HFF-Myc (cell line): Measurements from ENCODE around the gene EEFSEC.

Experiments
- DNase-seq: peaks from one replicate; pipeline ENCODE4 v3.0.0-alpha.2; 2011; ENCODE audit warnings: low read depth; ENCODE audit errors: extremely low read depth
- H3K4me3 ChIP-seq: replicated peaks from 2 replicates; pipeline ENCODE4 v1.5.1; 2011; ENCODE audit warnings: low read depth, mild to moderate bottlenecking, control low read depth, low read length
- TF ChIP-seq, protein P1 (sequence below): IDR thresholded peaks from 2 replicates; pipeline ENCODE4 v1.5.1; 2012; ENCODE audit warnings: mild to moderate bottlenecking, low read depth, low read length, control low read depth; ENCODE audit errors: missing control alignments

The EEFSEC gene

GRCh38 chr3:128143496-128143895 is 9.8 kb upstream of the EEFSEC start:
- TF ChIP-seq, protein P1, sequence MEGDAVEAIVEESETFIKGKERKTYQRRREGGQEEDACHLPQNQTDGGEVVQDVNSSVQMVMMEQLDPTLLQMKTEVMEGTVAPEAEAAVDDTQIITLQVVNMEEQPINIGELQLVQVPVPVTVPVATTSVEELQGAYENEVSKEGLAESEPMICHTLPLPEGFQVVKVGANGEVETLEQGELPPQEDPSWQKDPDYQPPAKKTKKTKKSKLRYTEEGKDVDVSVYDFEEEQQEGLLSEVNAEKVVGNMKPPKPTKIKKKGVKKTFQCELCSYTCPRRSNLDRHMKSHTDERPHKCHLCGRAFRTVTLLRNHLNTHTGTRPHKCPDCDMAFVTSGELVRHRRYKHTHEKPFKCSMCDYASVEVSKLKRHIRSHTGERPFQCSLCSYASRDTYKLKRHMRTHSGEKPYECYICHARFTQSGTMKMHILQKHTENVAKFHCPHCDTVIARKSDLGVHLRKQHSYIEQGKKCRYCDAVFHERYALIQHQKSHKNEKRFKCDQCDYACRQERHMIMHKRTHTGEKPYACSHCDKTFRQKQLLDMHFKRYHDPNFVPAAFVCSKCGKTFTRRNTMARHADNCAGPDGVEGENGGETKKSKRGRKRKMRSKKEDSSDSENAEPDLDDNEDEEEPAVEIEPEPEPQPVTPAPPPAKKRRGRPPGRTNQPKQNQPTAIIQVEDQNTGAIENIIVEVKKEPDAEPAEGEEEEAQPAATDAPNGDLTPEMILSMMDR: no peak
- no peak overlapping the region for H3K4me3 ChIP-seq
- DNase-seq: no peak

GRCh38 chr3:128144512-128145187 is 8.6 kb upstream of the EEFSEC start:
- DNase-seq: no peak
- no peak overlapping the region for H3K4me3 ChIP-seq
- TF ChIP-seq, protein P1: no peak

GRCh38 chr3:128145279-128145678 is 8.0 kb upstream of the EEFSEC start:
- DNase-seq: no peak
- TF ChIP-seq, protein P1: no peak
- H3K4me3 ChIP-seq: no peak overlapping the region

DNA sequence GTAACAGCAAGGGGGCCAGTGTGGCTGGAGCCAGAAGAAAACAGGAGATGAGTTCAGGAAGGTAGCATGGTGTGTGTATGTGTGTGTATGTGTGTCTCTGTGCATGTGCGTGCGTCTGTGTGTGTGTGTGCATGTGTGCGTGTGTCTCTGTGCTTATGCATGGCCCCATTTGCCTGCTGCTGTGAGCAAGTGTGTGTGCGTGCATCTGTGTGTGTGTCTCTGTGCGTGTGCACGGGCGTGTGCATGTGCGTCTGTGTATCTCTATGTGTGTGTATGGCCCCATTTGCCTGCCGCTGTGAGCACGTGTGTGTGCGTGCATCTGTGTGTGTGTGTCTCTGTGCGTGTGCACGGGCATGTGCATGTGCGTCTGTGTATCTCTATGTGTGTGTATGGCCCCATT is 7.1 kb upstream of the EEFSEC start:
- no peak for DNase-seq
- H3K4me3 ChIP-seq: no peak overlapping the region
- TF ChIP-seq, protein P1: no peak

DNA sequence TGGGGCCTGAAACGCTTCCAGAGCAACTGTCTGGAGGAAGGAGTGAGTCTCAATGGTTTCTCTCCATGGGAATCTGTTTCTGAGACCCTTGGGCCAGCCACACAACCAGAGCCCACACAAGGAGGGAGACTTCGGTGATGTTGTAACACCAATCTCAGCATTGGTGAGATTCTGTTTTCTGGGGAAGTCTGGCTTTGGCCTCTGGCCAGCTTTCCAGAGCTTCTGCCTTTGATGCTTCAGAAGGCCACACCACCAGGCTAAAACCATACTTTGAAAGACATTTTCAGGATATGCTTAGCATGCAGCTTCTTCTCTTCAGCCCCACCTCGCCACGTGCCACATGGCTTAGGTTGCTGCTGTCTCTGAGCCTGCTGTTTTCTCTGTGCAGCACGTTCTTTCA is 3.6 kb upstream of the EEFSEC start:
- H3K4me3 ChIP-seq: no peak overlapping the region
- DNase-seq: no peak
- TF ChIP-seq, protein P1: no peak

- DNase-seq: no peak
- TF ChIP-seq, protein P1: no peak
- H3K4me3 ChIP-seq: no peak overlapping the region
Observed at GRCh38 chr3:128151758-128152274, 1.5 kb upstream of the EEFSEC start.
